K562 (cell line): ENCODE results near the gene NFYC. TPM values are rescaled to one million over a fixed set of nuclear protein-coding genes. Genes with fewer than 3 reads are reported as not detected.

ENCODE experiments used
- ATAC-seq: fragments of 200-7000 bp; cut with Tn5 transposase; 3 replicates; pipeline ENCODE4 v1.9.1; 2020; ENCODE audit warnings: moderate library complexity
- BruUV-seq: library from RNA; stranded (reverse); fragments of 400-500 nt; replicated peaks from 2 replicates; lab custom pipeline; 2021; lab: Mats Ljungman, UMichigan
- CTCF ChIA-PET: fragments of 300-600 bp; formaldehyde crosslinking; extraction: SDS; loops from one replicate; lab custom pipeline; 2021; ENCODE audit warnings: low intra/inter-chr PET ratio; lab: Yijun Ruan, JAX
- POLR2A ChIA-PET: fragments of 300-600, 350-650 bp; sonication (Branson Sonifier 250); formaldehyde crosslinking; extraction: SDS; loops from one replicate; lab custom pipeline; 2021; ENCODE audit warnings: antibody characterized with exemption, inconsistent platforms; lab: Yijun Ruan, JAX
- DNase-seq, 4 experiments: peaks; one replicate each; pipeline versions ENCODE4 v3.0.0 to v3.0.0-alpha.2; 2011 to 2018; ENCODE audit warnings: low spot score in 3 of 4, mixed read lengths in 3 of 4; ENCODE audit errors: extremely low read depth in 1 of 4
- FAIRE-seq: peaks from 2 replicates; lab custom pipeline; 2011; peaks lifted over from hg19 to GRCh38; lab: Jason Lieb, UNC
- H2AFZ ChIP-seq: 2 replicates; pipeline ENCODE4 v1.6.0; 2011; ENCODE audit warnings: low read depth, low read length, control low read depth, inconsistent platforms
- H3K27ac ChIP-seq: fragments of 200-600 bp; 3 replicates; pipeline ENCODE4 v1.8.0; 2011; ENCODE audit warnings: low read depth, mild to moderate bottlenecking, control low read depth, inconsistent platforms, low read length, moderate library complexity, mixed read lengths; ENCODE audit errors: extremely low read depth
- H3K27me3 ChIP-seq, 2 experiments: fragments of 300-600 bp in 1 of 2; 2 replicates in 1 of 2; 3 replicates in 1 of 2; pipeline versions ENCODE4 v1.6.0 to v1.8.0; 2011; ENCODE audit warnings: inconsistent platforms in 2 of 2, low read length in 2 of 2, mild to moderate bottlenecking in 1 of 2, mixed read lengths in 1 of 2, moderate library complexity in 1 of 2; ENCODE audit not compliant: control insufficient read depth in 2 of 2, insufficient read depth in 2 of 2
- H3K36me3 ChIP-seq: fragments of 300-600 bp; 3 replicates; pipeline ENCODE4 v1.8.0; 2011; ENCODE audit warnings: mild to moderate bottlenecking, low read length, inconsistent platforms; ENCODE audit not compliant: control insufficient read depth, insufficient read depth
- H3K4me1 ChIP-seq, 2 experiments: fragments of 200-600 bp in 1 of 2; replicated peaks in 1 of 2; 2 replicates in 1 of 2; 3 replicates in 1 of 2; pipeline versions ENCODE4 v1.5.1 to v1.8.0; 2011; ENCODE audit warnings: inconsistent platforms in 2 of 2, low read length in 2 of 2, mild to moderate bottlenecking in 1 of 2, mixed read lengths in 1 of 2, moderate library complexity in 1 of 2; ENCODE audit not compliant: control insufficient read depth in 2 of 2, insufficient read depth in 2 of 2
- H3K4me2 ChIP-seq: 2 replicates; pipeline ENCODE4 v1.6.1; 2011; ENCODE audit warnings: low read length, control low read depth, inconsistent platforms, mixed read lengths; ENCODE audit not compliant: insufficient read depth
- H3K4me3 ChIP-seq: fragments of 200-600 bp; sonication (generic), shearing (Covaris generic); 2 replicates; pipeline ENCODE4 v1.5.1; 2016; ENCODE audit warnings: control low read depth, inconsistent platforms
- H3K79me2 ChIP-seq: fragments of 200-600 bp; 3 replicates; pipeline ENCODE4 v1.8.0; 2011; ENCODE audit warnings: low read length, inconsistent platforms; ENCODE audit not compliant: control insufficient read depth, insufficient read depth
- H3K9ac ChIP-seq, 2 experiments: 2 replicates each; pipeline versions ENCODE4 v1.6.0 to v1.6.1; 2011; ENCODE audit warnings: low read depth in 2 of 2, low read length in 2 of 2, control low read depth in 1 of 2, inconsistent platforms in 1 of 2, mild to moderate bottlenecking in 1 of 2, mixed read lengths in 1 of 2; ENCODE audit not compliant: insufficient read depth in 1 of 2
- H3K9me1 ChIP-seq: one replicate; pipeline ENCODE4 v1.6.0; 2011; ENCODE audit warnings: inconsistent platforms, mild to moderate bottlenecking, low read length, moderate library complexity; ENCODE audit not compliant: control insufficient read depth, insufficient read depth
- H3K9me3 ChIP-seq: replicated peaks from 2 replicates; pipeline ENCODE4 v1.5.1; 2011; ENCODE audit warnings: low read depth, low read length, inconsistent platforms; ENCODE audit not compliant: control insufficient read depth, insufficient read depth
- H4K20me1 ChIP-seq: replicated peaks from 2 replicates; pipeline ENCODE4 v1.6.1; 2011; ENCODE audit warnings: low read length, inconsistent platforms, mixed read lengths; ENCODE audit not compliant: control insufficient read depth, insufficient read depth
- ASH1L ChIP-seq: fragments of 450-650 bp; IDR thresholded peaks from 2 replicates; pipeline ENCODE4 v1.6.1; 2018; ENCODE audit warnings: borderline replicate concordance, mild to moderate bottlenecking, low read depth; ENCODE audit not compliant: partially characterized antibody
- BRD4 ChIP-seq: fragments of 200-600 bp; sonication (generic); IDR thresholded peaks from 2 replicates; pipeline ENCODE4 v1.6.1; 2017; ENCODE audit warnings: inconsistent platforms
- CBX1 ChIP-seq: sonication (generic); IDR thresholded peaks from 2 replicates; pipeline ENCODE4 v1.6.1; 2016; ENCODE audit warnings: antibody characterized with exemption, low read depth, mild to moderate bottlenecking
- ETV1 ChIP-seq: fragments of 450-650 bp; conservative IDR thresholded peaks from 2 replicates; pipeline ENCODE4 v1.6.1; 2016; ENCODE audit warnings: missing genetic modification characterization, control low read depth, low read depth, missing compliant biosample characterization
- GABPB2 ChIP-seq: fragments of 250-450 bp; sonication (Bioruptor Pico); conservative IDR thresholded peaks from 2 replicates; pipeline ENCODE4 v1.5.1; 2021; ENCODE audit warnings: mild to moderate bottlenecking
- NFE2L1 ChIP-seq: fragments of 450-650 bp; IDR thresholded peaks from 2 replicates; pipeline ENCODE4 v1.6.1; 2016; ENCODE audit warnings: missing genetic modification characterization, low read depth, mild to moderate bottlenecking, missing compliant biosample characterization, moderate library complexity, borderline replicate concordance
- SMC3 ChIP-seq: conservative IDR thresholded peaks from 2 replicates; pipeline ENCODE4 v1.6.1; 2011; ENCODE audit warnings: low read depth, low read length, improper control_type of control experiment; ENCODE audit not compliant: insufficient read depth
- TCF3 ChIP-seq: sonication (generic); formaldehyde crosslinking; IDR thresholded peaks from 2 replicates; pipeline ENCODE4 v1.4.0; 2020; ENCODE audit warnings: mild to moderate bottlenecking, missing genetic modification reagents
- WHSC1 ChIP-seq: IDR thresholded peaks from one replicate; pipeline ENCODE4 v1.6.1; 2012; ENCODE audit warnings: low read length, control low read depth, inconsistent platforms
- ZFP1 ChIP-seq: fragments of 450-650 bp; formaldehyde crosslinking; IDR thresholded peaks from 2 replicates; pipeline ENCODE4 v1.4.0; 2020; ENCODE audit warnings: mild to moderate bottlenecking, mixed read lengths
- ZNF41 ChIP-seq: fragments of 250-450 bp; sonication (Bioruptor Pico); conservative IDR thresholded peaks from 2 replicates; pipeline ENCODE4 v1.4.0; 2020; ENCODE audit warnings: mild to moderate bottlenecking
- ZNF644 ChIP-seq: fragments of 200-800 bp; sonication (Bioruptor generic); IDR thresholded peaks from 2 replicates; pipeline ENCODE4 v1.6.1; 2016; ENCODE audit warnings: low read depth, missing genetic modification characterization, missing compliant biosample characterization
- ZNF75A ChIP-seq: fragments of 450-650 bp; formaldehyde crosslinking; IDR thresholded peaks from 2 replicates; pipeline ENCODE4 v1.4.0; 2020; ENCODE audit warnings: mild to moderate bottlenecking
- WGBS: fragments of 100-300 bp; shearing (Covaris generic); methylation state at CpG from one replicate; pipeline ENCODE4 v1.1.6; 2016; ENCODE audit warnings: low coverage, mixed read lengths; ENCODE audit not compliant: insufficient coverage; ENCODE audit errors: missing lambda C conversion rate; 5-methylcytosine and 5-hydroxymethylcytosine counted together
- in situ Hi-C: fragments of 300-500 bp; cut with MboI; formaldehyde crosslinking; loops from 4 replicates; pipeline ENCODE4 v1.15.0; 2018; ENCODE audit warnings: inconsistent platforms, mixed read lengths
- intact Hi-C: fragments of 100-400 bp; cut with micrococcal nuclease; formaldehyde crosslinking; loops from 2 replicates; pipeline ENCODE4 v1.14.2; 2022
- polyA plus RNA-seq, 8 experiments: library from polyadenylated mRNA; depleted of rRNA in 4 of 8; stranded (reverse) in 5 of 8; unstranded in 3 of 8; fragments of >200 nt; fragmentation: Nextera tagmentation in 2 of 8; fragmentation: Illumina TruSeq in 1 of 8; extraction: Ambion mirVana in 2 of 8; extraction: Trizol in 1 of 8; gene quantifications; 2 replicates each; pipeline versions ENCODE4 v1.2.1 to v1.2.3, GENCODE V29; 2011 to 2014; ENCODE audit warnings: inconsistent platforms in 1 of 8, missing spikeins in 1 of 8
- total RNA-seq, 7 experiments: library from RNA; depleted of rRNA in 6 of 7; stranded (reverse); fragments of >200 nt in 6 of 7; fragmentation: Illumina TruSeq in 2 of 7; extraction: Trizol in 2 of 7; gene quantifications; 2 replicates each; pipeline versions ENCODE4 v1.2.1 to v1.2.3, GENCODE V29; 2011 to 2021; ENCODE audit warnings: low replicate concordance in 1 of 7
- TF ChIP-seq, protein P1 (sequence below): fragments of 450-650 bp; formaldehyde crosslinking; IDR thresholded peaks from 2 replicates; pipeline ENCODE4 v1.4.0; 2022; ENCODE audit warnings: missing genetic modification characterization
- TF ChIP-seq, protein P2 (sequence below), 2 experiments: fragments of 450-650 bp; IDR thresholded peaks; 2 replicates each; pipeline ENCODE4 v1.6.1; 2016; ENCODE audit warnings: mild to moderate bottlenecking in 2 of 2, borderline replicate concordance in 1 of 2, low read depth in 1 of 2, moderate library complexity in 1 of 2

Gene NFYC
- total and polyA plus RNA-seq, 9 of the 15 experiments (the other 6 are each of a cell fraction or from before 2014, with no cell fraction given): 4.8 to 59.8 (median 41.1) TPM

DNA sequence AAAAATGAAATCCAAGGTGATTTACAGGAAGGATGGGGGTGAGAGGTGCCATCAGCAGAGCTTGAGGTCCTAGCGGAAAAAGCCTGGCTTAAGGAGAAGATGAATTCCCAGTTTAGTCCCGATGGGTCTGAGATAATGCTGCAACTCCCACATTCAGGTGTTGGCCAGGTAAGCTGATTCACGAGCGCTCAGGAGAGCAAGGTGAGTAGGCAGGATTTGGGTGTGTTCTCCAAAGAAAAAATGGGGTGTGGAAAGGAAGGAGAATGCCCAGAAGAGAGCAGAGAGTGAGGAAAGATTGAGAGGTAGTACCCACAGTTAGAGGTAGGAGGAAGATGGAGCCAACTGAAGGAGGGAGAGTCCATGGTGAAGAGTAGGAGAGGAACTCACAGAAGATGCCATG lies 38.5 kb upstream of the NFYC start:
- H3K4me2 ChIP-seq: no peak overlapping the region
- WGBS: 2% methylated on average over 4 of the region's 4 CpGs
- peaks cover 22% of the 10 kb centered on the region for H4K20me1 ChIP-seq
- ChIA-PET POLR2A (interaction anchor here (0.7 to 1.1 kb wide), 3 partner anchors 38 to 193 kb away, joined by 3 to 4 read pairs (median 3); partner anchors contain the start of gene NFYC), CTCF (no interaction called here)
- no peak overlapping the region for H3K27ac ChIP-seq
- H3K9me1 ChIP-seq: peaks cover 4% of the 10 kb centered on the region
- H3K4me1 ChIP-seq: peaks cover 5 to 16% of the 10 kb centered on the region in 2 experiments; a peak in 4 of 5 replicates
- DNase-seq (no peak), ATAC-seq (no peak), FAIRE-seq (no peak)
- H3K4me3 ChIP-seq: no peak overlapping the region
- in situ Hi-C loops (no loop called here), intact Hi-C loops (no loop called here)
- H3K27me3 ChIP-seq: peaks cover 19 to 72% of the 10 kb centered on the region in 2 experiments; a peak in 4 of 5 replicates
- H3K79me2 ChIP-seq: no peaks in the 10 kb centered on the region
- H3K36me3 ChIP-seq: no peaks in the 10 kb centered on the region
- no peaks in the 10 kb centered on the region for H3K9me3 ChIP-seq
- no TSS peak for BruUV-seq
- no peak overlapping the region for H2AFZ ChIP-seq
- no peak overlapping the region for H3K9ac ChIP-seq
- TF ChIP-seq CBX1: no peak
- no peak for TF ChIP-seq ZNF41 (CRISPR knock-in tag)
- TF ChIP-seq SMC3: no peak
- TF ChIP-seq ETV1 (tag): no peak
- no peak for TF ChIP-seq TCF3
- no peak for TF ChIP-seq BRD4
- no peak for TF ChIP-seq ZNF75A
- TF ChIP-seq ASH1L: no peak
- TF ChIP-seq NFE2L1: no peak
- TF ChIP-seq, protein P1, sequence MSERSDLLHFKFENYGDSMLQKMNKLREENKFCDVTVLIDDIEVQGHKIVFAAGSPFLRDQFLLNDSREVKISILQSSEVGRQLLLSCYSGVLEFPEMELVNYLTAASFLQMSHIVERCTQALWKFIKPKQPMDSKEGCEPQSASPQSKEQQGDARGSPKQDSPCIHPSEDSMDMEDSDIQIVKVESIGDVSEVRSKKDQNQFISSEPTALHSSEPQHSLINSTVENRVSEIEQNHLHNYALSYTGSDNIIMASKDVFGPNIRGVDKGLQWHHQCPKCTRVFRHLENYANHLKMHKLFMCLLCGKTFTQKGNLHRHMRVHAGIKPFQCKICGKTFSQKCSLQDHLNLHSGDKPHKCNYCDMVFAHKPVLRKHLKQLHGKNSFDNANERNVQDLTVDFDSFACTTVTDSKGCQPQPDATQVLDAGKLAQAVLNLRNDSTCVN (CRISPR knock-in tag): no peak
- no peak for TF ChIP-seq ZFP1
- TF ChIP-seq ZNF644 (tag): no peak
- TF ChIP-seq, protein P2, sequence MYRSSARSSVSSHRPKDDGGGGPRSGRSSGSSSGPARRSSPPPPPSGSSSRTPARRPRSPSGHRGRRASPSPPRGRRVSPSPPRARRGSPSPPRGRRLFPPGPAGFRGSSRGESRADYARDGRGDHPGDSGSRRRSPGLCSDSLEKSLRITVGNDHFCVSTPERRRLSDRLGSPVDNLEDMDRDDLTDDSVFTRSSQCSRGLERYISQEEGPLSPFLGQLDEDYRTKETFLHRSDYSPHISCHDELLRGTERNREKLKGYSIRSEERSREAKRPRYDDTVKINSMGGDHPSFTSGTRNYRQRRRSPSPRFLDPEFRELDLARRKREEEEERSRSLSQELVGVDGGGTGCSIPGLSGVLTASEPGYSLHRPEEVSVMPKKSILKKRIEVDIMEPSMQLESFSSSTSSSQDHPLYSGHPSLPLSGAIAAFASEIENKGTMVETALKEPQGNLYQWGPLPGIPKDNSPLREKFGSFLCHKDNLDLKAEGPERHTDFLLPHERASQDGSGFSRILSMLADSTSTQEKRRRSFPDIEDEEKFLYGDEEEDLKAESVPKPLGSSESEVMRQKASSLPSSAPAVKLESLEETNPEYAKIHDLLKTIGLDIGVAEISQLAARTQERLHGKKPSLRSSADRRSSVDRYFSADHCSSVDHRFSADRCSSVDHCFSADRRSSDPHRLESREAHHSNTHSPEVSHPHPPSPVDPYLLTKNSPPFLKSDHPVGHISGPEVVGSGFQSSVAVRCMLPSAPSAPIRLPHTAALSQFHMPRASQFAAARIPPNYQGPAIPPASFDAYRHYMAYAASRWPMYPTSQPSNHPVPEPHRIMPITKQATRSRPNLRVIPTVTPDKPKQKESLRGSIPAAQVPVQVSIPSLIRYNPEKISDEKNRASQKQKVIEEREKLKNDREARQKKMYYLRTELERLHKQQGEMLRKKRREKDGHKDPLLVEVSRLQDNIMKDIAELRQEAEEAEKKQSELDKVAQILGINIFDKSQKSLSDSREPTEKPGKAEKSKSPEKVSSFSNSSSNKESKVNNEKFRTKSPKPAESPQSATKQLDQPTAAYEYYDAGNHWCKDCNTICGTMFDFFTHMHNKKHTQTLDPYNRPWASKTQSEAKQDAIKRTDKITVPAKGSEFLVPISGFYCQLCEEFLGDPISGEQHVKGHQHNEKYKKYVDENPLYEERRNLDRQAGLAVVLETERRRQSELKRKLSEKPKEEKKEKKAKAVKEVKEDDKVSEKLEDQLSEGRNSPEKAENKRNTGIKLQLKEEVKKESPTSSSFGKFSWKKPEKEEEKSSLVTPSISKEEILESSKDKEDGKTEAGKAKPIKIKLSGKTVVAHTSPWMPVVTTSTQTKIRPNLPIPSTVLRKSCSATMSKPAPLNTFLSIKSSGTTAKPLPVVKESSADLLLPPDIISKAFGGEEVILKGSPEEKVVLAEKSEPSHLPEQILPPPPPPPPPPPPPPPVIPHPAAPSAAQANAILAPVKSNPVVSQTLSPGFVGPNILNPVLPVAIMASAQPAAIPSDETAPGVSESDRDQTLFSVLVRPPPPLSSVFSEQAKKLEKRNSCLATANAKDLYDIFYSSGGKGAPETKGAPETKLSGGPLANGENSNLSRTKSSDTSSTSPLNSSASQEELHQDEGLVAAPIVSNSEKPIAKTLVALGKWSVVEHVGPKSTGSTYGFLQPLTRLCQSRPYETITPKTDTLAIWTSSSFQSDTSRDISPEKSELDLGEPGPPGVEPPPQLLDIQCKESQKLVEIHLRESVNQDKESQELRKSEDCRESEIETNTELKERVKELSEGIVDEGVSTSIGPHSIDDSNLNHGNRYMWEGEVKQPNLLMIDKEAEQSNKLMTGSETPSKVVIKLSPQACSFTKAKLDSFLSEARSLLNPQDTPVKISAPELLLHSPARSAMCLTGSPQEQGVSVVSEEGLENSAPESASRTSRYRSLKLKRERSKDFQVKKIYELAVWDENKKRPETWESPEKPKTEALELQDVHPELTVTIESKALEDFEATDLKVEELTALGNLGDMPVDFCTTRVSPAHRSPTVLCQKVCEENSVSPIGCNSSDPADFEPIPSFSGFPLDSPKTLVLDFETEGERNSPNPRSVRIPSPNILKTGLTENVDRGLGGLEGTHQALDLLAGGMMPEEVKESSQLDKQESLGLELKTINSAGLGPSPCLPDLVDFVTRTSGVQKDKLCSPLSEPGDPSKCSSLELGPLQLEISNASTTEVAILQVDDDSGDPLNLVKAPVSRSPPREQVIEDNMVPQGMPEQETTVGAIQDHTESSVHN (IDR thresholded peaks at IDR 0.05; ENCODE audit: borderline replicate concordance in 1 of 2, low read depth in 1 of 2): no peak
- TF ChIP-seq GABPB2 (CRISPR knock-in tag): no peak
- no peak for TF ChIP-seq WHSC1
